ENCODE data around the gene ZMYM2.
A peak's percentile ranks its signal among the peaks of the same experiment; 100 is the strongest.

GRCh38 chr13:19927117-19927748, 31.3 kb upstream of the ZMYM2 start:
- peak; percentile 54 for TF ChIP-seq CTCF (IDR thresholded peaks at IDR 0.05)
- no peak for TF ChIP-seq EZH2phosphoT487 (IDR thresholded peaks at IDR 0.05)
